ENCODE results near the gene METTL16.

METTL16 gene

DNA sequence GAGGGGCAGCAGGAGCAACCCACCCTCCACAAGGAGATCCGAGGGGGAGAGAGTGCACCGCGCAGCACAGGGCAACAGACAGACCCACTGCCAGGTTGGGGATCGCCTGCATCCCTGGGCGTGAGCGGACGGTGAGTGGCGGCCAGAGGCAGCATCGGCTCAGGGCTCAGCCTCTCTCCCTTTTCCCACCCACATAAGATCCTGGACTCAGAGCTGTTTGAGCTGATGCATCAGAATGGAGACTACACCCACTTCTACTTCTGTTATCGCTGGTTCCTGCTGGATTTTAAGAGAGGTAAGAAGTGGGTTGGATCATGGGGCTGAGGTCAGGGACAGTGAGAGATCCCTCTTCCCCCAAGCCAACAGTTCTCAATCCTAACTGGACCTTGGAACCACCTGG lies 134.0 kb downstream of the METTL16 start:
- no peak for DNase-seq

DNA sequence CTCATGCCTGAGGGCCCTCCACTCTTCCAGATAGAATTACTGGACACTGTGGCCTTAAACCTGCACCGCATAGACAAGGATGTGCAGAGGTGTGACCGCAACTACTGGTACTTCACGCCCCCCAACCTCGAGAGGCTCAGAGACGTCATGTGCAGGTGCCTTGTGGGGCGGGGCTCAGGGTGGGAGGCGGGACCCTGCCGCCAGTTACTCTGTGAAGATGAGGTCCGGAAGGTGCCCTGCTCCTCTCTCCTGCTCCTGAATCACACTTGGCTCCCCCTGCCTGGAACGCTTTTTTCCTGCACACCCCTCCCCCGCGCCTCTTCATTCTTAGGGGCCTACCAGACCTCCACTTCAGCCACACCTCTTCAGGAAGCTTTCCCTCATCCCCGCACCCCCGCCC lies 135.6 kb downstream of the METTL16 start:
- DNase-seq = no peak

DNA sequence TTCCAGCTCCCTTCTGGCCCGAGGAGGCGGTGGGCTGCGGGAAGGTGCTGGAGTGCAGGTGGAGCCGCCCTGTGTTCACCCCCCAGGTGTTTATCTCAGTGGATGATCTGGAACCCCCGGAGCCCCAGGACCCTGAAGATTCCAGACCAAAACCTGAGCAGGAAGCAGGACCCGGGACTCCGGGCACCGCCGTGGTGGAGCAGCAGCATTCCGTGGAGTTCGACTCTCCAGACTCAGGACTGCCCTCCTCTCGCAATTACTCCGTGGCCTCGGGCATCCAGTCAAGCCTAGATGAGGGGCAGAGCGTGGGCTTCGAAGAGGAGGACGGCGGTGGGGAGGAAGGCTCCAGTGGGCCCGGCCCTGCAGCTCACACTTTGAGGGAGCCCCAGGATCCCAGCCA lies 136.3 kb downstream of the METTL16 start:
- DNase-seq = no peak

DNA sequence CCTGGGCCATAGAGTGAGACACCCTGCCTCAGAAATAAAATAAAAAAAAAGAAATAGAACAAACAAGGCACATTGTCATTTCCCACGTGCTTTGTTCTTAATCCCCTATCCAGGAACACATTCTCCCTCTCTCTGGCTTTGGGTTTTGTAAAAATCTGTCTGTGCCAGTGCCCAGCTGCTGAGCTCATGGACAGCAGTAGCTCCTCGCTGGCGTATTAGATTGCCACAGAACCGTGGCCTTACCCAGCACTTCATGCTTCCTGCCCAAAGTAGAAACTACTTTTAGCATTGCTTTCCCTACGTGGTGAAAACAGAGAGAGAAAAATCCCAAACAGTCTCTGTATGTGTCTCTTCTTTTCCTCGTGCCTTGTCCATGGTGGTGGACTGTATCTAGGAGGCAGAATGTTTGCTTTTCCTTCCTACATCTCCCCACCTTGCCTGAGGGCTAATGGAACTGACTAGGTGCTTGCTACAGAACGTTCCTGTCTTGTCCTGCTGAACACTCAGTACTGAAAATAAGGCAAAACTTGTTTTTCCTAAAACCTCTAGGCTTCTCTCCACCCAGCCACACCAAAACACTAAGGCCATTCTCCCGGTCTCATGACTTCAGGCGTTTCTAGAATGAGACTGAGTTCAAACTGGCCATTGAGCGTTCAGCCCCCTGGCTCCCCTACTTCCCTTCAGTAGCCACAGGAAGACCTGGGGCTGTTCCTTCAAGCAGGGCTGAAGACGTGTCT lies 137.0 kb downstream of the METTL16 start:
- DNase-seq = no peak

DNA sequence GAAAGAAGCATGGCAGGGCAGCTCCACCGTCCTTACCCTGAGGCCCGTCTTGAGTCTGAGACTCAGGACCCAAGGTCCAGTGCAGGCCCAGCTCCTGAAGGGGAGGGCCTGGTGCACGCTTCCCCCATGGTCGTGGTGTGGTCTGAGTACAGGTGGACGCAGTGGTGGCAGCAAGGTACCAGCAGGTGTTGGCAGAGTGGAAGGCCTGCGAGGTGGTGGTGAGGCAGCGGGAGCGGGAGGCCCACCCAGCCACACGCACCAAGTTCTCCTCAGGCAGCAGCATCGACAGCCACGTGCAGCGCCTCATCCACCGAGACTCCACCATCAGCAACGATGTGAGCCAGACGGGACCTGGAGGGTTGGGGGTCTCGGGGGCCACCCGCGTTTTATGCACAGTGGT lies 138.5 kb downstream of the METTL16 start:
- no peak for DNase-seq

DNA sequence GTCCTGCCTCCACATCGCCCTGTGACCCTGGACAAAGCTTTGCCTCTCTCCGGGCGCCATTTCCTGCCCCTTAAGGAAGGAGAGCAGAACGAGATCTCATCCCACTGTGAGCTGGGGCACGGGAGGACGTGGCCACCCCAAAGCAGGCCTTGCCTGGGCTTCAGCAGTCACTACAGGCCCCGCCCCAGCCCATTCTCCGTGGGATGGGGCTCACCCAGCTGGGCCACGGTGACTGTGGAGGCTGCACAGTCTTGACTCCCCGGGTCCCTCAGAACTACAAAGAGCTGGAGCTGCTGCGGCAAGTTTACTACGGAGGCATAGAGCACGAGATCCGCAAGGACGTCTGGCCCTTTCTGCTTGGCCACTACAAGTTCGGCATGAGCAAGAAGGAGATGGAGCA lies 139.0 kb downstream of the METTL16 start:
- no peak for DNase-seq

DNA sequence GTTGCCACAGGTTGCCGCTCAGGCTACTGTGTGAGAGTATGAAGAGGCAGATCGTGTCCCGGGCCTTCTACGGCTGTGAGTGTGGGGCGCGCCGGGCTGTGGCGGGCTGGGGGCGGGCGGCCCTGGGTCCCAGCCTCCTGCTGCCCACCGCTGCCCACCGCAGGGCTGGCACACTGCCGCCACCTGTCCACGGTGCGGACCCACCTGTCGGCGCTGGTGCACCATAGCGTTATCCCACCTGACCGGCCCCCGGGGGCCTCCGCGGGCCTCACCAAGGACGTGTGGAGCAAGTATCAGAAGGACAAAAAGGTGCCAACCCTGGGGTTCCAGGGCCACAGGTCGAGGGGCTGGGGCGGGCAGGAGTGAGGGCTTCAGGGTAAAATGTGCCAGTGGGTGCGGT lies 139.5 kb downstream of the METTL16 start:
- no peak for DNase-seq

DNA sequence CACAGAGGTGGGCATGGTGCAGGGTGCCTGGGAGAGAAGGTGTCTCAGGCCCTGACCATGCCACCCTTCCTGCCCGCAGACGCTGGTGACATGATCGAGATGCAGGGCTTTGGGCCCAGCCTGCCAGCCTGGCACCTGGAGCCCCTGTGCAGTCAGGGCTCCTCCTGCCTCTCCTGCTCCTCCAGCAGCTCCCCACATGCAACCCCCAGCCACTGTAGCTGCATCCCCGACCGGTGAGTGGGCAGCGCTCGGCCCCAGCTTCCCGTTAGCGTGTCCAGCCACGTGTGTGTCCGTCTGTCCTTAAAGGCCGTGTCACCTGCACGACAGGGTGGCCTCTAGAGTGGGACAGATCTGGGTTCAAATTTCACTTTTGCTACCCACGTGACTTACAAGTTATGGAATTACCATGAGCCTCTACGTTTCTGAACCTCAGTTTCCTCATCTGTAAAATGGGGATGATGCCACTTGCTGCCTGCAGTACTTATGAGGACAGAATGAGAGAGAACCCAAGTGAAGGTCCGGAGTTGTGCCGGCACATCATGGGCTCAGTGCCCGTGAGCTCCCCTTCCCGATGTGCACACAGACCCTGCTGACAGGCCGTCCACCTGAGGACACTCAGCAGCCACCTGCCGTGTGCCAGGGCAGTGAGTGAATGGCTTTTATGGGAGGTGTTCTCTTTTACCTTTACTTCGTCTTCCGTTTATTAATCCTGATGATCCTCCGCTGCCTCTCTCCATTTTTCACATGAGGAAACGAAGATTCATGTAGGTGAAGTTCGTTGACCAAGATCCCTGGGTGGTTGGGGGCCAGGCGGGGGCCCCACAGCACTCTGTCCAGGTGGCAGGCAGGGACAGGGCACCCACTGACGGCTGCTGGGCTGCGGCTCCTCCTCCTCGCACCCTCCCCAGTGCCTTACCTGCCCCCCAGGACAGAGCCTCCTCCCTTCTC lies 140.2 kb downstream of the METTL16 start:
- no peak for DNase-seq

DNA sequence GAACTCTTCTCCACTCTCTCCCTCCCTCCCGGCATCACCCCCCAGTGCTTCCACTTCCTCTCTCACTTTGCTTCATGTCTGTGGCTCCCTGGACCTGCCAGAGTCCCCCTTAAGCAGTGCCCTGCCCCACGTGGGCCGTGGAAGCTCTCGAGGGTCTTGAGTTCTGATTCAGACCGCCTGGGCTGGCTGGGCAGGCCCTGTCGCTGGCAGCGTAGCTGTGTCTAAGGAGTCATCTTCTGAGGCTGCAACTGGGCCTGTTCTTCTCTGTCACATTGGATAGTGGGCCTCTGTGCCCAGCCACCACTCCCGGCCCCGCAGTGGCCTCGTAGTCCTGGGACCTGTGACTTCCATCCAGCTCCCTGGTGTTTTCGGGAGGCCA lies 141.5 kb downstream of the METTL16 start:
- no peak for DNase-seq

DNA sequence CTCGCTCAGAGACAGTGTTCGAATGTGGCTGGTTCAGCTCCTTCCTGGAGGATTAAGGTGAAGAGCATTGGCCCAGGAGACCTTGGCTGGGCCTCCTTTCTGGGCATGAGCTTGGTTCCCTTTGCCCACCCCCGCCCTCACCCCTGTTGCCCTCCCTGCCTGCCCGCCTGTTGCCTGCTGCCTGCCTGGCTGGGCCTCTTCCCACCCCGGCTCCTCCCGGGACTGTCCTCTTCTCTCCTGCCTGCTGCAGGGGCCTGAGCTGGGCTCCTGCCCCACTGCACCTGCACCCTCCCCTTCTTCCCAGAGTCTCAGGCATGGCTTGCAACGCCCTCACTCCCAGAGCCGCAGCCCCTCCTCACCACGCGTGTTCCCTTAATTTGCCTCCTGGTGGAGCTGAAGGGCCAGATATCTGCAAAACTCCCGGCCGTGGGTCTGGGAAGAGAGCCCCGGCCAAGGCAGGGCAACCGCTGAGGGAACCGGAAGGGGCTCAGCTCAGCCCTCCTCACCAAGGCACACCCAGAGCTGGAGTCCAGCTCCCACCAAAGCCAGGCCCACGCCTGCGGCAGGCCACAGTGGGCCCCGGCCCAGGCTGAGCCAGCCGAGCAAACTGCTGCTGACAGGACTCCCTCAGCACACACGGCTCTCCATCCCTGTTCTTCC lies 142.0 kb downstream of the METTL16 start:
- no peak for DNase-seq

DNA sequence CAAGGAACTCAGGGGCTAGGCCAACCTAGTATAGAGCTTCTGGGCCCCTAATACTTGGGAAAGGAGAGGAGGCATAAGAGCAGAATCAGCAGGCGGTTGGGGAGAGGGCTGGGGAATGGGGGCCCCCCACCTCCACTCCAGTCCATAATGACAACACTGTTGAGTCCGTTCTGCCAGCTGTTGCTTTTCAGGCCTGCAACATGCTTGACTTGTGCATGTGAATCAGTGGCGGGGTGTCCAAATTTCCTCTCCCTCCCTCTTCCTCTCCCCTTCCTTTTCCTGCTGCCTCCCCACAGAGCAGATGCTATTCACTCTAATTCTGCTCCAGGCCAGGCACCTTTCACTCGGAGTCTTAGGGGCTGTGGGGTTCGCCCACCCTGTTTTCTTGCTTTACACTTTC lies 142.6 kb downstream of the METTL16 start:
- no peak for DNase-seq

DNA sequence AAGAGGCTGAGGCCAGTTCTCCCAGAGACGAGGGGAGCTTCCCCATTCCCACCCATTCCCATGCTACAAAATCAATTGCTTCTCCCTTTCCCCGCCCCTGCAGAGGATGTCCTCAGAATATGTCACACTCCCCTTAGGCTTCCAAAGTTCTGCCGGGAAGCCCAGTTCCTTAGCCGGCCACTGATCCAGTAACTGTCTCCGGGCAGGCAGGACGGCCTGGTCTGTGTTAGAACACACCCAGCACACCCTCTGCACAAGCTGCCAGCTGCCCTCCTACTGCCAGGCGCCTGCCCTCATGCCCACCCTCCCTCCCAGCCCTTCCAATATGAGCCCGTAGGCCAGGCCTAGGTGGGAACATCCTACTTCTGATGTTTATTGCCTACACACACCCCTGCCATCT lies 143.3 kb downstream of the METTL16 start:
- DNase-seq = no peak

DNA sequence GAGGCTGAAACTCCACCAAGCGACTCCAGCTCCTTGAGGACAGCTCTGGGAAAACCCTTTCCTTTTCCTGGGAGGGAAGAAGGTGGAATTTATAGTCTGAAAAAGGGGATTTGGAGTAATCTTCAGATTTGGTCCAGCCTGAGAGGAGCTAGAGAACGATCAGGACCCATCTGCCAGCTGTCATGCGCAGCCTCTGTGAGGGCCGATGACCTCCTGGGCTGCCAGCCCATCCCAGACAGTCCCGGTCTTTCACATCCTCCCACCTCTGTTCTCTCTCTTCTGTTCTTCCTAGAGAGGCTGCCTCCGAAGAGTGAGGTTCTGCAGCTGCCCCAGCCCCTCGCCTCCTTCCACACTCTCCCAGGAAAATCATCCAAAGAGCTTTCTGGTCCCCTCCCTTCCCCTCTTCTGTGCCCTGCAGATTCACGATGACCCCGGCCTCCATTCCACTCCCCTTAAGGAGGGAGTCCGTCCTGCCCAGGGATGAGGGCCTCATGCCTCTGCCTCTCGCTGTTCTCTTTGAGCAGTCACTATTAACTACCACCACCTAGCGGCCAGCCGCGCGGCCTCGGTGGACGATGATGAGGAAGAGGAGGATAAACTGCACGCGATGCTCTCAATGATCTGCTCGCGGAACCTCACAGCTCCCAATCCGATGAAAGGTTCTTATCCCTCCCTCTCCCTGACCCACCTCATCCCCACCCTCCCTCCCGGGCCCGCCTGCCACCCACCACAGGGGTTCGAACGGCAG lies 144.8 kb downstream of the METTL16 start:
- DNase-seq = no peak
